OCI-LY1 (cell line): ENCODE data around the gene ZMAT3.

Experiments
- CTCF ChIP-seq: fragments of 200-600 bp; sonication (generic), shearing (Covaris generic); IDR thresholded peaks from 2 replicates; pipeline ENCODE4 v1.5.1; 2017; ENCODE audit warnings: mild to moderate bottlenecking, antibody characterized with exemption, low read length, moderate library complexity, mixed read lengths
- EZH2 ChIP-seq: fragments of 200-600 bp; sonication (generic), shearing (Covaris generic); IDR thresholded peaks from 2 replicates; pipeline ENCODE4 v1.8.0; 2017; ENCODE audit warnings: borderline replicate concordance, mixed run types, mild to moderate bottlenecking, antibody characterized with exemption, low read length, moderate library complexity, mixed read lengths

DNA sequence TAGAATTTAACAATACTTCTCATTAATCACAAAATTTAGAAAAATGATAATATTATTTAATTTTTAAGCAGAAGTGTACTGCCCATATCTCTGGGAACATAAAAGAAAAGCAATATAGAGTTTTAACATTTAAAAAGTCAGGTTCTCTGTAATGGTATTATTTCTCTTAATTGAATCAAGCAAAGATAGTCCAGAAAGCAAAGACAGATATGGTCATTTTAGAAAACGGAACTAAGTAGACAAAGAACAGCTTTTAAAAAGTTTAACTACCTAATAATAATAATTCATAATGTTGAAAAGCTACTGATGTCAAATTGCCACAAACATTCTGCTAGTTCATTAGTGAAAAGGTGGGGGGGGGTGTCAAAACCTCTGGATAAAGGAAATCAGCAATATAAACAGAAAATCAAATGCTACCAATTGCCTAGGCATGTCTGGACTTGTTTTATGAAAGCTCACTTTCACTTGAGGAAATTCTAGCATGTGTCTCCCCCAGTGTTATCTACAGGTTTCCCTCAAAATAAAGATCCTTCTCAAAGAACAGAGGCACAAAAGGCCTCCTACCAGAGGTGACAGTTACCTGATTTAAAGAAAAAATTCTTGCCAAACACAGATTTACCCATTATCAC is 1.7 kb downstream of the ZMAT3 start:
- TF ChIP-seq CTCF (no peak), EZH2 (no peak)
